GM19468 (cell line): ENCODE results near the gene TRAF1.
"Not testable (repeated sequence)": the region's sequence is repeated elsewhere in the genome, so short reads cannot be mapped to it uniquely, and the experiment has no call there.

Experiments used
- ATAC-seq: cut with Tn5 transposase; IDR thresholded peaks from one replicate; pipeline ENCODE4 v1.9.1; 2021; ENCODE audit warnings: mild to moderate bottlenecking, moderate library complexity, moderate number of reproducible peaks; ENCODE audit not compliant: unreplicated experiment; ENCODE audit errors: extremely low read depth

TRAF1 gene, protein sequence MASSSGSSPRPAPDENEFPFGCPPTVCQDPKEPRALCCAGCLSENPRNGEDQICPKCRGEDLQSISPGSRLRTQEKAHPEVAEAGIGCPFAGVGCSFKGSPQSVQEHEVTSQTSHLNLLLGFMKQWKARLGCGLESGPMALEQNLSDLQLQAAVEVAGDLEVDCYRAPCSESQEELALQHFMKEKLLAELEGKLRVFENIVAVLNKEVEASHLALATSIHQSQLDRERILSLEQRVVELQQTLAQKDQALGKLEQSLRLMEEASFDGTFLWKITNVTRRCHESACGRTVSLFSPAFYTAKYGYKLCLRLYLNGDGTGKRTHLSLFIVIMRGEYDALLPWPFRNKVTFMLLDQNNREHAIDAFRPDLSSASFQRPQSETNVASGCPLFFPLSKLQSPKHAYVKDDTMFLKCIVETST

DNA sequence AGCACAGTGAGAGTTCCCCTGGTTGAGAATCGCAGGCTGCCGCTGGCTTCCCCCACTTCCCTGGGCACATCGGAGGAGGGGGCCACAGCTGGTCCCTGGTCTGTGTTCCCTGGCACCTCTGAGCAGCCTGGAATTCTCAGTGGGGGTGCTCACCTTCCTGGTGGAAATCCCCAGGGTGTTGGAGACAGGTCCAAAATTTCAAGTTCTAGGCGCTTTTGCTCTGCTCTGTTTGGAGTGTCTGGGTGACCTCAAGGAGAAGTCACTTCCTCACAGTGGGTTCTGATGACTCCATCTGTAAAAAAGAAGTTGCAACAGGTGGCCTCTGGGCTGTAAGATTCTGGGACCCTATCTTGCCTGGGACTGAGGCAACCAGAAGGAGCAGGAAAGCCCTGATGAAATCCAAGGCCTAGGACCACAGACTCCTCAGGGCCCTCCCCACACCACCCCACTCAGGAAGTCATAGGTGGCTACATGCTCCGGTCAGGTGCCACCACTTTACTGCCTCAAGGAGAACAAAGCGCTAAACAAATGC is at the start of gene TRAF1:
TRAF1 (minus strand) TSS at position 400 of the 532 bp plus-strand sequence. CDS start 721 bp downstream, outside the sequence.
- ATAC-seq = no peak

DNA sequence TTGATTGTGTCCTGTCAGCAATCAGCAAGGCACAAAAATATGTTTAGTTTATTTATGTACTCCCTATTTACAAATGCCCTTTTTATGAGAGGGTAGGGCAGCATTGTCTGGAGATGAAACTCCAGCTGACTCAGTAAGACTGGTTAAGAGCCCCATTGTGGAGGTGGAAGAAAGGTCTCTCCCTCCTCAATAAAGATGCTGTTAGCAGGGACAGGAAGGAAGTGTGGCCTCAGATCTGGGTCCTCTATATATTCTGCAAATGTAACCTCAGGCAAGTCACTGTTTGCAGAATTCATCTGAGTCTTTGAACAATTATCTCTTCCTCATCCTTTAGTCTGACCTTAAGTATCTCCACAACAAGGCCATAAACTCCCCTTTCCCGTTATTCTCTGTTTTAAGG is 48.3 kb upstream of the TRAF1 start:
- no peak for ATAC-seq

DNA sequence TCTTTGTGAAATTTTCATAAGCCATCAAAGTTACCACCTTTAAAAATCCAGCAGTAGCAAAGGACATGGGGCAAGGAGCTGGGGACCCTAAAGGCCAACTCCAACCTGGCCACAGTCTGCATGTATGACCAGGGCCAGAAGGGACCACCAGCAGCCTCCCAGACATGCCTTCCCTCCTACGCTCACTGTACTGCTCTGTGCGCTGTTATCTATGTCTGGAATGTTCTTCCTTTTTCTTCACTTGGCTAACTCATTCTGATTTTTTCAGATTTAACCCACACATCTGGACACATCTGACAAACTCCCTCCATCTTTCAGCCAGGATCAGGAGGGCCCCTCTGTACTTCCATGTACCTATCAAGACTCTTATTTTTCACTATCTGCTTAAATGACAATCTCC is 47.6 kb upstream of the TRAF1 start:
- ATAC-seq = no peak

DNA sequence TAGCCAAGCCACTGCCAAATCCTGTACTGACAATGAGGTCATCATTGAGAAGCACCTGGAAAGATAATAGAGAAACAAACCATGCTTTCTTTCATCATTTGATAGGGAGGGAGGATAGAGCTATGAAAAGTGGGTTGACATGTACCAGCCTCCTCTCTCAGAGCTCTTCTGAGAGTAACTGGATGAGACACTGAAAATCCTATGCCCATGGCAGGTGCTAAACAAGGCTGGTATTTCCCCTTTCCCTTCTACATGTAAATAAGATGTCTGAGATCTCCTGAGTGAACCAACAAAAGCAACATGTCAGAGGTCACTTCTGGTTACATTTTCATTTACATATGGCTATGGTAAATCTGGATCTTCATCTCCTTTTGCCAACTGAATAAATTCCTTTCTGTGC is 45.3 kb upstream of the TRAF1 start:
- no peak for ATAC-seq

GRCh38 chr9:120971471-120971870 is 44.9 kb upstream of the TRAF1 start:
- ATAC-seq = not testable (repeated sequence)

DNA sequence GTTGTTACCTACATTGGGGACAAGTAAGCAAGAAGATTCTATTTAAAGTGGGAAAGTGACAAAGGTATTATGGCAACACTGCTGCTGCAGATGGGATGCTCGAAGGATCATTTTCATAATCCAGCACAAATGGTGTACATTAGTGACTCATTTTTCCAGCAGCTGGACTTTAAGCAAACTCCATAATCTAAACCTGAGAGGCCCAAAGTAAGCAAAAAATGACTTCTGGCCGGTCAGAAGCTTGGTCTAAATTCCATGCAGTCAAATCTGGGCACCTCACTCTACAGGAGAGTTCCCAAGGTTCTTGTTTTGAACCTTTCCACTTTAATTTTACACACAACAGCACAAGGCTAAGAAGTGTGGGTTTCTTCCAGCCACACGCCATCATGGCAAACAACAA is 43.6 kb upstream of the TRAF1 start:
- ATAC-seq = no peak

GRCh38 chr9:120966013-120966369 is 39.4 kb upstream of the TRAF1 start:
- no peak for ATAC-seq

GRCh38 chr9:120965344-120966012 is 38.9 kb upstream of the TRAF1 start:
- no peak for ATAC-seq

DNA sequence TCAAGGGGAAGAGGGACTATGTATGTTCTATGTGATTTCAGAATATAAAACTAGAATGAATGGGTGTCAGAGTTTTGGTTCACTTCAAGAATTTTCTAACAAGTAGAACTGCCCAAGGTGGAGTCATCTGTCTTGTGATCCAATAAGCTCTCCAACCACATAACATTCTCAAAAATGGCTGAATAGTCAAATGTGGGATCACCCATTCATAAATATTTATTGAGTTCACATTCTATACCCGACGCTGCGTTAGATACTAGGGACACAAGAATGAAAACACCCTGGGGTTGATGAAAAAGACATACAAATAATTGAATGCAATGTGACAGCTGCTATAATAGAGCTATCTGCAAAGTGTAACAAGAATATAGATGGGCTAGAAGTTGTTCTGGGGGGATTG is 35.3 kb upstream of the TRAF1 start:
- no peak for ATAC-seq

DNA sequence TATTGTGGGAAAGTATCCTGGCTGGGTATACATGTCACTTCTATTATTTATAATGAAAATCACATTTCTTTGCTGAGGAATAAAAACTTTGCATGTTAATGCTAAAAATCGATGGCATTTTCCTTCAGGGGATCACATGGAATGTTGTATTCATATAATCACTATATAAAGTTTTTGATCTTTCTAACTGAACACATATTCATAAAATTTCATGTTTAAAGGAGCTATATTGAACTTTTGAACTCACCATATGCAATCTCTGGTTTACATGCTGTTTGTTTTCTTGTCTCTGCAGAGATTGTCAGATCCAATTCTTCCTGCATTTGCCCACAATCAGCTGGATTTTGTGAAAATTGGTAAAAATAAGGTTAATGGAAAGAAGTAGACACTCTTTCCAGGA is 33.4 kb upstream of the TRAF1 start:
- no peak for ATAC-seq

- no peak for ATAC-seq
Observed at GRCh38 chr9:120956862-120957261, 30.3 kb upstream of the TRAF1 start.

DNA sequence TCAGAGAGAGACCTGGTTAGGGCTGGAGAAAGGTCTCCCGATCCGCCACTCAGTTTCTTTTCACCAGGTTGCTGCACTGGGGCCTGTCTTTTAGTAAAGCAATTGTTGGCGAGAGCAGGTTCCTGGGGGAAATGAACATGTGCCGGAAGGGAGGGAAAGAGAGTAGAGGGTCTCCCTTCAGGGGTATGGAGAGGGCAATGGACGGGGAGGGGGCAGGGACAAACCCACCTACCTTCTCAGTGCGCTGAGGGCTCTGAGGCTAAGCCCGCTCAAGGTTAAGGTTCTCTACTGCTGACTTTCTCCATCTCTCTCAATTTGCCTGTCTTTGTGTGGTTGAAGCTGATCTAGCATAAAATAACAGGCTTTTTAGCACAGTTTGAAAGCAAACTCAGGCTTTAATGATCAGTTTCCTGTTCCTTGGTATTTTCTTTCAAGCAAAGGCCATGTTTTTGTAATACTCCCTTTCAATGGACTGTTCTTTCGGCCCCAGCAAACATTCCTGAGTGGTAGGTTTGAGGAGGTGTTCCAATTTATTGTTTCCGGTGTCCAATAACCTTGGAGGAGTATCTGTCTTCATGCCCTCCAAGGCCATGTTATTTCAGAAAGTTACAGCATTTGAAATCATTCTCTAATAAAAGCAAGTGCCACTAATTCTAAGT is 25.5 kb upstream of the TRAF1 start:
- no peak for ATAC-seq

GRCh38 chr9:120950421-120951388 is 24.1 kb upstream of the TRAF1 start:
- ATAC-seq = no peak

DNA sequence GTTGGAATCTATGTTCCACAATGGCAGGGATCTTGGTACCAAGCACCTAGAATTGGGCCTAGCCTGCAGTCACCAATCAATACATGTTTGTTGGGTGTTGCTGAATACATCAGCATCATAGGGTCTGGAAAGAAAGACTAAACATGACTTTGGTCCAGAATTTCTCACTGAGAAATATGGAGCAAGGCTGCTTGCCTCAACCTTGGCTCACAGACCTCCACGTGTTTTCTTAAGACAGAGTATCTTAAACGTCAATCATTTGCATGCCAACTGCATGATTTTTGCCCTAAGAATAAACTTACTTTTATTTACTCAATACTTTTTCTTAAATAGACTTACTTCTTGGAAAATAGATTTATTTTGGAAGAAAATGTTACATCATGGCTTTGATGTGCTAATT is 22.7 kb upstream of the TRAF1 start:
- ATAC-seq = no peak

- no peak for ATAC-seq
Observed at GRCh38 chr9:120948824-120949223, 22.2 kb upstream of the TRAF1 start.

- ATAC-seq = no peak
Observed at GRCh38 chr9:120947222-120947621, 20.6 kb upstream of the TRAF1 start.

DNA sequence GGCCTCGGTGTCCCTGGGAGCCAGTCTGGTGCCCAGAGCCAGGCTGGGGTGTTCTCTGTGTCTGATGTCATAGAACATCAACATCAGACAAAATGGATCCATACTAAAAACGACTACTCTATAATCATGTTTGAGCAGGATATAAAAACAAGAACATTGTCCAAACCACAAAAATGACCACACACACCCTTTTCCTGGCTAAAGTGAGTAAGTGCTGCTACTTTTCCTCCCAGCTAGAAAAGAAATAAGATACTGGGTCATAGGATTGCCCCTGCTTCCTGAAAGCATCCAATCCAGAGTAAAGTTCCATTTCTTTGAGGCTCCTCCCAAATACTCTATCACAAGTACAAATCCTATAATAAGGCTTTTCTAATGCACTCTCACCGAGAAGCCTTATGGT is 19.7 kb upstream of the TRAF1 start:
- no peak for ATAC-seq

- no peak for ATAC-seq
Observed at GRCh38 chr9:120944948-120945347, 18.4 kb upstream of the TRAF1 start.

- peak; percentile 82 for ATAC-seq
Observed at GRCh38 chr9:120944434-120944843, 17.8 kb upstream of the TRAF1 start.
